ENCODE results near the gene PLCD1.

Gene PLCD1

GRCh38 chr3:38031022-38031994, 1.9 kb upstream of the PLCD1 start:
- ATAC-seq, result peak; percentile 76
- TF ChIP-seq ISL1 (CRISPR knock-in tag; IDR thresholded peaks at IDR 0.05) (no peak), POU6F1 (CRISPR knock-in tag; IDR thresholded peaks at IDR 0.05; ENCODE audit: borderline replicate concordance, low read depth) (no peak), CSRNP3 (CRISPR knock-in tag; IDR thresholded peaks at IDR 0.05) (no peak), ZNF8 (CRISPR knock-in tag; IDR thresholded peaks at IDR 0.05) (no peak), RARB (CRISPR knock-in tag; IDR thresholded peaks at IDR 0.05) (no peak), ZNF70 (CRISPR knock-in tag; IDR thresholded peaks at IDR 0.05) (no peak), PPARA (CRISPR knock-in tag; IDR thresholded peaks at IDR 0.05; ENCODE audit: borderline replicate concordance) (no peak), ZFP30 (CRISPR knock-in tag; IDR thresholded peaks at IDR 0.05) (no peak), TOX (CRISPR knock-in tag; IDR thresholded peaks at IDR 0.05; ENCODE audit: borderline replicate concordance) (no peak)

GRCh38 chr3:38030126-38031021, 932 bp upstream of the PLCD1 start:
- ATAC-seq, result peak; percentile 6; the same call in 2 of the 3 replicates

More at GRCh38 chr3:38030126-38031021, 932 bp upstream of the PLCD1 start:
- no peak for TF ChIP-seq ARNTL (CRISPR knock-in tag; IDR thresholded peaks at IDR 0.05; ENCODE audit: borderline replicate concordance, low read depth)
- no peak for TF ChIP-seq CREB5 (CRISPR knock-in tag; IDR thresholded peaks at IDR 0.05; ENCODE audit: low read depth)
- no peak for TF ChIP-seq POU6F1 (CRISPR knock-in tag; IDR thresholded peaks at IDR 0.05; ENCODE audit: borderline replicate concordance, low read depth)
- no peak for TF ChIP-seq CSDC2 (CRISPR knock-in tag; IDR thresholded peaks at IDR 0.05)
- TF ChIP-seq TOX (CRISPR knock-in tag; IDR thresholded peaks at IDR 0.05; ENCODE audit: borderline replicate concordance), result no peak
- TF ChIP-seq CSRNP3 (CRISPR knock-in tag; IDR thresholded peaks at IDR 0.05), result no peak
- no peak for TF ChIP-seq ZC3H10 (CRISPR knock-in tag; IDR thresholded peaks at IDR 0.05)
- no peak for TF ChIP-seq ESRRG (CRISPR knock-in tag; IDR thresholded peaks at IDR 0.05)
- TF ChIP-seq OSR1 (CRISPR knock-in tag; IDR thresholded peaks at IDR 0.05), result no peak
- no peak for TF ChIP-seq BACH2 (CRISPR knock-in tag; IDR thresholded peaks at IDR 0.05; ENCODE audit: borderline replicate concordance)
- TF ChIP-seq GLIS3 (CRISPR knock-in tag; IDR thresholded peaks at IDR 0.05), result no peak

Measured in SK-N-SH treated with all-trans-retinoic acid at 6 μM for 48 hours (cell line).